Colon (tissue), 2 donors: ENCODE results near the gene ANKRD45.
"Not testable (repeated sequence)": the region's sequence is repeated elsewhere in the genome, so short reads cannot be mapped to it uniquely, and the experiment has no call there.

Experiments used
- FAIRE-seq: peaks from 2 replicates; lab custom pipeline; 2012; peaks lifted over from hg19 to GRCh38; lab: Jason Lieb, UNC
- donor health status: control.
- donor health status: control.

Gene ANKRD45

GRCh38 chr1:173642450-173643139 is 27.1 kb downstream of the ANKRD45 start:
- not testable (repeated sequence) for FAIRE-seq

- no peak for FAIRE-seq
Measured at GRCh38 chr1:173639102-173639501, 30.5 kb downstream of the ANKRD45 start.

GRCh38 chr1:173638043-173639021 is 31.3 kb downstream of the ANKRD45 start:
- FAIRE-seq, result no peak

- not testable (repeated sequence) for FAIRE-seq
Measured at GRCh38 chr1:173637236-173638042, 32.2 kb downstream of the ANKRD45 start.

GRCh38 chr1:173635116-173635515 is 34.5 kb downstream of the ANKRD45 start, which contains the start of gene TEX50:
TSS of gene TEX50 (plus strand) at chr1:173635338. CDS start at chr1:173635522, 184 bp downstream.
- no peak for FAIRE-seq

- FAIRE-seq, result no peak
Measured at GRCh38 chr1:173628888-173629287, 40.8 kb downstream of the ANKRD45 start.

- no peak for FAIRE-seq
Measured at GRCh38 chr1:173627269-173627668, 42.4 kb downstream of the ANKRD45 start.

GRCh38 chr1:173616859-173617258 is 52.8 kb downstream of the ANKRD45 start:
- no peak for FAIRE-seq

- FAIRE-seq, result not testable (repeated sequence)
Measured at GRCh38 chr1:173613086-173613485, 56.6 kb downstream of the ANKRD45 start.

- no peak for FAIRE-seq
Measured at GRCh38 chr1:173608503-173609216, 61.0 kb downstream of the ANKRD45 start.

- FAIRE-seq, result no peak
Measured at GRCh38 chr1:173603056-173603591, 66.5 kb downstream of the ANKRD45 start, which contains the start of gene SLC9C2. TSS of gene SLC9C2 (minus strand) at chr1:173603072. CDS start at chr1:173601776, 1,296 bp downstream.

GRCh38 chr1:173601588-173601987 is 68.1 kb downstream of the ANKRD45 start:
- FAIRE-seq, result no peak

GRCh38 chr1:173596097-173596825 is 73.4 kb downstream of the ANKRD45 start:
- no peak for FAIRE-seq

GRCh38 chr1:173591138-173591537 is 78.5 kb downstream of the ANKRD45 start:
- not testable (repeated sequence) for FAIRE-seq

GRCh38 chr1:173590557-173590956 is 79.1 kb downstream of the ANKRD45 start:
- FAIRE-seq, result no peak

GRCh38 chr1:173581383-173582079 is 88.1 kb downstream of the ANKRD45 start:
- no peak for FAIRE-seq

GRCh38 chr1:173580658-173581057 is 89.0 kb downstream of the ANKRD45 start:
- no peak for FAIRE-seq

- no peak for FAIRE-seq
Measured at GRCh38 chr1:173580071-173580470, 89.6 kb downstream of the ANKRD45 start.

GRCh38 chr1:173573596-173573995 is 96.1 kb downstream of the ANKRD45 start:
- no peak for FAIRE-seq
